Vagina (tissue), 2 donors: ENCODE data around the gene LRRC42.

Experiments
- POLR2A ChIP-seq, 2 donors: fragments of 450-650 bp; IDR thresholded peaks; one replicate each; pipeline ENCODE4 v1.6.1; 2017; ENCODE audit warnings: antibody characterized with exemption in 2 of 2, mild to moderate bottlenecking in 2 of 2, moderate library complexity in 2 of 2
- TF ChIP-seq, protein P1 (sequence below), 3 experiments: fragments of 450-650 bp in 2 of 3; fragments of 200-600 bp in 1 of 3; sonication (generic) in 1 of 3; IDR thresholded peaks; one replicate each; pipeline ENCODE4 v1.5.1; 2017 to 2019; ENCODE audit warnings: antibody characterized with exemption in 3 of 3, mild to moderate bottlenecking in 2 of 3, moderate library complexity in 2 of 3

DNA sequence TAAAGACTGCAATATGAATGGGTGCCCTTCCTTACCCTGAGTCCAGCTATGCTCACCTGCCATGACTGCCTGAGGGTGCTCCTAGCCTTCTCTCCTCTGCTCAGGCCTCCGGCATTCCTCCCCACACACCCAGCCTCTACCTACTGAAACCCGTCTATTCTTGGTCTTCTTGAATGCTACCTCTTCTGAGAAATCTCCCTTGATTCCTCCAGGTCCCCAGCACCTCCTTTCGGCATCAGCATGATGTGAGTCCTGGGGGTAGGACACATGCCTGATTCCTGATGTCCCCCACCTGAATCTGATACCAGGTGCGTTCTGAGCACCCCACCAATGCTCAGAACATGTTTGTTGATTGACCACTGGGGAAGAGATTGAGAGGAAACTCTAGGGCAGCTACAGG is 63.3 kb downstream of the LRRC42 start:
- TF ChIP-seq POLR2A (IDR thresholded peaks at IDR 0.05), result no peak
- TF ChIP-seq, protein P1, sequence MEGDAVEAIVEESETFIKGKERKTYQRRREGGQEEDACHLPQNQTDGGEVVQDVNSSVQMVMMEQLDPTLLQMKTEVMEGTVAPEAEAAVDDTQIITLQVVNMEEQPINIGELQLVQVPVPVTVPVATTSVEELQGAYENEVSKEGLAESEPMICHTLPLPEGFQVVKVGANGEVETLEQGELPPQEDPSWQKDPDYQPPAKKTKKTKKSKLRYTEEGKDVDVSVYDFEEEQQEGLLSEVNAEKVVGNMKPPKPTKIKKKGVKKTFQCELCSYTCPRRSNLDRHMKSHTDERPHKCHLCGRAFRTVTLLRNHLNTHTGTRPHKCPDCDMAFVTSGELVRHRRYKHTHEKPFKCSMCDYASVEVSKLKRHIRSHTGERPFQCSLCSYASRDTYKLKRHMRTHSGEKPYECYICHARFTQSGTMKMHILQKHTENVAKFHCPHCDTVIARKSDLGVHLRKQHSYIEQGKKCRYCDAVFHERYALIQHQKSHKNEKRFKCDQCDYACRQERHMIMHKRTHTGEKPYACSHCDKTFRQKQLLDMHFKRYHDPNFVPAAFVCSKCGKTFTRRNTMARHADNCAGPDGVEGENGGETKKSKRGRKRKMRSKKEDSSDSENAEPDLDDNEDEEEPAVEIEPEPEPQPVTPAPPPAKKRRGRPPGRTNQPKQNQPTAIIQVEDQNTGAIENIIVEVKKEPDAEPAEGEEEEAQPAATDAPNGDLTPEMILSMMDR (IDR thresholded peaks at IDR 0.05), result no peak
